ENCODE results near the gene PRKG1. TPM values are rescaled to one million over a fixed set of nuclear protein-coding genes. Genes with fewer than 3 reads are reported as not detected.

The PRKG1 gene
- total RNA-seq, 1 experiment from 2014 or later = 10.4 TPM

- Histone ChIP-seq H3K23me2 (ENCODE audit: insufficient read length, low read depth, low read length, poor library complexity, severe bottlenecking) (no peaks in the 10 kb centered on the region), H3K4me2 (ENCODE audit: insufficient read depth, insufficient read length, low read length) (no peak overlapping the region), H2AK5ac (ENCODE audit: insufficient read length, low read length) (no peak overlapping the region), H3K27me3 (ENCODE audit: insufficient read depth, low read length) (no peaks in the 10 kb centered on the region), H3K56ac (ENCODE audit: insufficient read length, low read depth, low read length) (no peak overlapping the region), H2BK12ac (ENCODE audit: insufficient read length, low read depth, low read length) (no peak overlapping the region), H4K91ac (ENCODE audit: insufficient read length, low read depth, low read length) (no peak overlapping the region), H3K9ac (ENCODE audit: extremely low read depth, insufficient read length, low read length) (no peak overlapping the region), H3K9me3 (ENCODE audit: control insufficient read depth, low read depth, low read length) (no peaks in the 10 kb centered on the region), H3K27ac (ENCODE audit: insufficient read length, low read depth, low read length) (no peak overlapping the region), H2AFZ (ENCODE audit: low read length) (no peak overlapping the region), H2BK5ac (ENCODE audit: insufficient read length, low read length) (no peak overlapping the region), H3K4ac (ENCODE audit: low read depth, low read length) (no peak overlapping the region), H2BK15ac (ENCODE audit: low read depth, low read length) (no peak overlapping the region), H2BK20ac (ENCODE audit: low read depth, low read length, poor library complexity, severe bottlenecking) (no peak overlapping the region), H3K79me2 (ENCODE audit: insufficient read depth, low read length) (no peaks in the 10 kb centered on the region), H3K79me1 (ENCODE audit: insufficient read depth, low read depth, low read length, poor library complexity, severe bottlenecking) (no peaks in the 10 kb centered on the region), H3T11ph (ENCODE audit: low read length) (no peak overlapping the region), H4K20me1 (ENCODE audit: control insufficient read depth, insufficient read depth, insufficient read length) (no peaks in the 10 kb centered on the region), H3K18ac (ENCODE audit: insufficient read length, low read depth, low read length) (no peak overlapping the region), H3K23ac (ENCODE audit: insufficient read length, low read depth, low read length) (no peak overlapping the region), H4K8ac (replicated peaks; ENCODE audit: insufficient read length, low read depth, low read length) (no peak overlapping the region), H3K4me1 (ENCODE audit: insufficient read depth, low read length) (peaks cover 2% of the 10 kb centered on the region; the same call in 1 of the 2 replicates), H3K14ac (ENCODE audit: insufficient read depth, low read length) (no peak overlapping the region), H4K5ac (ENCODE audit: insufficient read length, low read depth, low read length) (no peak overlapping the region), H2BK120ac (ENCODE audit: low read depth, low read length, poor library complexity, severe bottlenecking) (no peak overlapping the region)
- DNase-seq = no peak
- Mint-ChIP-seq H3K36me3 (ENCODE audit: insufficient read depth in 1 of 3, low read depth in 3 of 3) (no peaks in the 10 kb centered on the region), H3K4me3 (no peak overlapping the region), H3K4me1 (peaks cover 59 to 68% of the 10 kb centered on the region in 2 experiments), H3K27ac (peak overlapping the region in 1 of 3 experiments; percentile 28; a peak in 2 of 7 replicates), H3K27me3 (ENCODE audit: low read depth) (no peaks in the 10 kb centered on the region; the same call in 1 of the 2 replicates), H3K9me3 (no peaks in the 10 kb centered on the region)
- TF ChIP-seq CTCF (conservative IDR thresholded peaks at IDR 0.05) = no peak
- WGBS (ENCODE audit: extremely low coverage, insufficient read length, low lambda C conversion rate) = no CpG with 5 or more reads among the region's 4 CpGs
Observed at GRCh38 chr10:52212802-52213201, 1138.5 kb downstream of the PRKG1 start.

Data from H9 (cell line).